GM18861 (cell line): Measurements from ENCODE around the gene CEACAM19.
"Not testable (repeated sequence)": the region's sequence is repeated elsewhere in the genome, so short reads cannot be mapped to it uniquely, and the experiment has no call there.

Source experiments
- ATAC-seq: cut with Tn5 transposase; IDR thresholded peaks from one replicate; pipeline ENCODE4 v1.9.1; 2021; ENCODE audit not compliant: unreplicated experiment

Gene CEACAM19

GRCh38 chr19:44720396-44720795 lies 49.1 kb downstream of the CEACAM19 start:
- ATAC-seq: not testable (repeated sequence)

DNA sequence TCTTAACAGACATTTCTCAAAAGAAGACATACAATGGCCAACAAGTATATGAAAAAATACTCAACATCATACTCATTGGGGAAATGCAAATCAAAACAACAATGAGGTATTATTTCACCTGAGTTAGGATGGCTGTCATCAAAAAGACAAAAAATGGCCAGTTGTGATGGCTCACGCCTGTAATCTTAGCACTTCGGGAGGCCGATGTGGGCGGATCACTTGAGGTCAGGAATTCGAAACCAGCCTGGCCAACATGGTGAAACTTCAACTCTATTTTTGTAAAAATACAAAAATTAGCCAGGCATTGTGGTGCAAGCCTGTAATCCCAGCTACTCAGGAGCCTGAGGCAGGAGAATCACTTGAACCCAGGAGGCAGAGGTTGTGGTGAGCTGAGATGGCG lies 49.7 kb downstream of the CEACAM19 start:
- ATAC-seq: no peak

- ATAC-seq: not testable (repeated sequence)
Measured at GRCh38 chr19:44721369-44721768, 50.1 kb downstream of the CEACAM19 start.

DNA sequence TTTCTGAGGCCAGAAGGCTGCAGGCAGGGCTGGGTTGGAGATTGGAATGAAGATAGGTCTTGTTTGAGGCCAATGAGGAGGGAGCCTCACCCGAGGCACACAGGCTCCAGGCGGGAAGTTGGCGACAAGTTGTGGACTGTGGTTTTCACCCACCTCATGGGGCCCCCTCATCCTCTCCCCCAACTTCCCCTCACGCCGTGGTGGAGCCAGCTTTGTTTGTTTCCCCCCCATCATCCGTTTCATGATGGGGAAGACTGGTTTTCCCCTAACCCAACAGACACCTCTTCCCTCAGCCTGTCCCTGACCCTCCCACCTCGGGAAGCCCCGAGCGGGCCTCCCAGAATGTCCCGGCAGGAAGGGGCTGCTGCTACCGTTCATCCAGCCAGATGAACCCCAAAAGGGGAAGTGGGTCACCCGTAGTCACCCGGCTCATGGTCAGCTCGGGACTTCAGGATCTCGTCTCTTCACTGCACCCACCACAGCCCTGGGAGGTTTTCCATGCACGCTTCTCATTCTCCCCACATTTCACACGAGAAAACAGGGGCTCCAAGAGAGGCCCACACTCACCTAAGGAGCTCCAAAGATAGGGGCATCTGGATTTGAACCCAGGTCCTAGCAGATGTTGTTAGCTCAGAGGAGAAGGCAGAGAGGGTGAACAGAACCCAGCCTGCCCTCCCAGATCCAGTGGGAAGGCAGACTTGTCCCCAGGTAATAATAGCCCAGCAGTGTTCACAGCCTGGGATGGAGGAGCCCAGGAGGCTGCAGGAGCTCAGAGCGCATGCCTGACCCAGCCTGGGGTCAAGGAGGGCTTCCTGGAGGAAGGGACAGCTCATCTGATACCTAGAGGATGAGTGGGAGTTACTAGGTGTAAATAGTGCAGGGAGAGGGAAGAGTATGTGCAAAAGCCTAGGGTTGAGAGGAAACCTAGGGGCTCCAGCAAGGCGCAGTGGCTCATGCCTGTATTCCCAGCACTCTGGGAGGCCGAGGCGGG lies 51.1 kb downstream of the CEACAM19 start:
- ATAC-seq: no peak

DNA sequence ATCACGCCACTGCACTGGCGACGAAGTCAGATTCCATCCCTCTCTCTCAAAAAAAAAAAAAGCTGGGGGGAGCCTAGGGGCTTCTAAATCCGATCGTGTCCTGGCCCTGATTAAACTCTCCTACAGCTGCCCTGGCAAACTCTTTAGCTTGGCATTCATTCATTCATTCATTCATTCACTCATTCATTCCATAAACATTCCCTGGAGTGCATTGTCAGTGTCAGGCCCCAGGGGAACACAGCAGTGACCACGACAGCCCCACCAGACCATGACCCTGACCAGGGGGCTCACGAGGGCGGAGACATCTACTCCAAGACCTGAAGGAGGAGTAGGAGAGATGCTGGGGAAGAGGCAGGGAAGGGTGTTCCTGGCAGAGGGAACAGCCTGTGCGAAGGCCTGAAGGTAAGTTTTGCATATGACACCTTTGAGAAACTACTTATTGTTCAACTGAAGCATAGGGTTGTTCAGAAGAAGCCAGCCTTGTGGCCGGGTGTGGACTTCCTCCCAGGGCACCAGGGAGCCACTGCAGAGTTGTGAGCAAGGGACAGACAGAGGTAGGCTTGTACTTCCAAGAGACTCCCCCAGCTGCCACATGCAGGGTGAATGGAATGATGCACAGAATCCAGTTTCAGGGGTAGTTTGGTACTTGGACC lies 52.1 kb downstream of the CEACAM19 start:
- ATAC-seq: peak; percentile 14

DNA sequence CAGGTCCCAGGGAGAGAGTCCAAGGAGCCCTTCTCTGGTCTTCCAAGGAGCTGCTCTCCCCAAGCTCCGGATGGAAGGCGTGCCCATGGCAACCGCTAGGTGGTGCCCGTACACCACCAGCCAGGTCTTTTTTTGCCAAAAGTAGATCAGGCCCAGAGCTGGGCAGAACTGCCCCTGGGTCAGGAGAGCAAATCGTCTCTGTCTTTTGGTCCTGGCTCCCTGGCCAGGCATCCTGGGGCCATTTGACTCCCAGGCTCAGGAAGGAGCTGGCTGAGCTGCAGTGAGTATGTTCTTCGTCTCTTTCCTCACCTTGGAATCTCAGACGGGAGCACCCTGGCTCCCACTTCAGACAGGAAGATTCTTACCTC lies 52.7 kb downstream of the CEACAM19 start:
- ATAC-seq: peak; percentile 49

DNA sequence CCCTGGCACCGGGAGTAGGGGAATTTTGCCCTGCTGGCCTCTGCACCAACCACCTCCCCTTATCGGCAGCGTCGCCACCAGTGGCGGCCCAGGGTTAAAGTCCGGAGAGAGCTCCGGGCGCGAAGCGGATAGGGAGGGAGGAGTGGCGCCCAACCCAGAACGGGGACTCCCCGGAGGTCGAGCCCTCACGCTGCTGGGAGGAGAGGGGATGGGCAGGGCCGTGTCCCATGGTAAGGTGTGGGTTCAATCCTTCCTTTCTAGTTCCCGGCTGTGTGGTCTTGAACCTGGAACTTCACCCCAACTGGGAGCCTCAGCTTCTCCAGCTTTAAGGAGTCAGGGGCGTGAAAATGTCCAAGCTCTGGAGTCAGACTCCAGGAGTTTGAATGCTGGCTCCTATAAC lies 54.0 kb downstream of the CEACAM19 start:
- no peak for ATAC-seq

DNA sequence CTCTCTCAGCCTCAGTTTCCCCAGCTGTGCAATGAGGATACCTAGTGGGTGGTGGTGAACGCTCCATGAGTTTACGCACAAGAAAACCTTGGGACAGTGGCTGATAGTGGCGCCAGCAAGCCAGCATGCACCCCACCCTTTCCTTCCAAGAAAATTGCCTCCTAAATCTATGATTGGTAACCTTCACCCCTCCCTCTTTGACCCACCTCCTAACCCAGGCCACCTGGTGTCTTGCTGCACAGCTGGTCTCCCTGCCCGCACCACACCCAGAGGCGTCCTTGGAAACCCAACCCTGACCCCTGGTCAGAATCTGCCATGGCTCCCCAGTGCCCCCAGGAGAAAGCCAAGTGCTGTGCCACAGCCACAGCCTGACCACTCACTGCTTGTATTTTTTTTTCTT lies 54.4 kb downstream of the CEACAM19 start:
- ATAC-seq: no peak

DNA sequence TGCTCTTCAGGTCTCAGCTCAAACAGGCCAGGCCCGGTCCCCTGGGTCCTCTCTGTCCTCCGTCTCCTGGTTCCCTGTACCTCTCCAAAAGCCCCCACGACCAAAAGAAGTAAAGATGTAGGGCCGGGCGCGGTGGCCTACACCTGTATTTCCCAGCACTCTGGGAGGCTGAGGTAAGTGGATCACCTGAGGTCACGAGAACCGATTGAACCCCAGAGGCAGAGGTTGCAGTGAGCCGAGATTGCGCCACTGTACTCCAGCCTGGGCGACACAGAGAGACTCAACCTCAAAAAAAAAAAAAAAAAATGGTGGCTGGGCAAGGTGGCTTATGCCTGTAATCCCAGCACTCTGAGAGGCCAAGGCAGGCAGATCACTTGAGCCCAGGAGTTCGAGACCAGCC lies 55.2 kb downstream of the CEACAM19 start:
- ATAC-seq: no peak

- ATAC-seq: no peak
Measured at GRCh38 chr19:44728178-44728577, 56.9 kb downstream of the CEACAM19 start.

GRCh38 chr19:44729516-44730033 lies 58.3 kb downstream of the CEACAM19 start:
- no peak for ATAC-seq

GRCh38 chr19:44731081-44731480 lies 59.8 kb downstream of the CEACAM19 start:
- no peak for ATAC-seq

- ATAC-seq: no peak
Measured at GRCh38 chr19:44731622-44732021, 60.3 kb downstream of the CEACAM19 start.

GRCh38 chr19:44732235-44733014 lies 61.1 kb downstream of the CEACAM19 start:
- ATAC-seq: no peak
